ENCODE results near the gene KLK7.

Gene KLK7

DNA sequence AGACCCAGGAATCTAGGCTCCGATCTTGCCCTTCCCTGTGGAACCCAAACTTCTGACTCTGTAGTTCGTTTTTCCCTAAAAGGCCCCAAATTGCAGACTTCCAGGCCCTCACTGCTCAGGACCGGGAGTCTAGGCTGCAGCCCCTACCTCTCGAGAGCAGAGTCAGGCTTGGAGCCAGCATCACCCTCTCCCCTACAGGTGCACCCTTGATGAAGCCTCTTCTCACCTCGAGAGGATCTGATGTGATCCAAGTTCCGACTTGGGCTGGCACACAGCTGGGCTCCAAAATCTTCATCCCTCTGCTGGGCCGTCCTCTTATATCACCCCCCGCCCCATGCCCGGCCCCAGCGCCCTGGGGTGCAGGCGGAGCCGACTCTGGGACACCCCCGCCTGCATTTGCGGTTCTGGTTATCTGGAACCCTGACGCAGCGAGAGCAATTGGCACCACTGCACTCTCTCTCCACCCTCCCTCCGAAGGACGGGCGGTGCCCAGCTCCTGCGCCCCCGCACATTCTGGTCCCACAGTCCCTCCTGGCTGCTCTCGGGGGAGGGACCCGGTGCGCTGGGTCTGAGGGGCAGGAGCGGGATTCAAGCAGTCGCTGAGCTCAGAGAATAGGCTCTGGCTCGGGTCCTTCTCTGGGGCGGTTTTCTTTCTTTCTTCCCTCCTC lies at the start of gene KLK7:
Gene KLK7 (minus strand): TSS at position 293 of the 668 bp plus-strand sequence. CDS start 1,518 bp downstream, outside the sequence.
- no peak within 1 kb of the TSS for H3K4me3 Mint-ChIP-seq
- peaks cover 59% of the 10 kb centered on the region for H3K27me3 Mint-ChIP-seq
- peaks cover 6% of the 10 kb centered on the region for H3K9me3 Mint-ChIP-seq
- no peak for ATAC-seq
- no peak within 1 kb of the TSS for H3K27ac Mint-ChIP-seq
- no peaks in the 10 kb centered on the region for H3K4me1 Mint-ChIP-seq
- H3K36me3 Mint-ChIP-seq: no peaks in the 10 kb centered on the region

DNA sequence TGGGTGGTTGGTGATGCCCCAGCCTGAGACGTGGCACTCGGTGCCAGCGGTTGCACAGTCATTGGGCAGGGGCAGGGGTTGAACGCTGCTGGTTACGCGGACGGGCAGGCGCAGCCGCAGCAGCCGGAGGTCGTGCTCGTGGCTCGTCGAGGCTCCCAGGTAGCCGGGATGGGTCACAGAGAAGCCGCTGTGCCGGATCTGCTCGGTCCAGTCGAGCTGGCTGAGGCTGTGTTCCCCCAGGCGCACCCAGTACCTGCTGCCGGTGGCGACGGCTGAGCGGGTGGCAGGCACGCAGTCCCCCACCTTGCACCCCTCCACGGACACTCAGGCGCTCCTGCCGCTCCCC lies 48.1 kb upstream of the KLK7 start:
- ATAC-seq: no peak
- Mint-ChIP-seq H3K27ac (no peak overlapping the region), H3K9me3 (peaks cover 12% of the 10 kb centered on the region), H3K27me3 (peaks cover 62% of the 10 kb centered on the region), H3K36me3 (no peaks in the 10 kb centered on the region), H3K4me3 (no peak overlapping the region), H3K4me1 (no peaks in the 10 kb centered on the region)

DNA sequence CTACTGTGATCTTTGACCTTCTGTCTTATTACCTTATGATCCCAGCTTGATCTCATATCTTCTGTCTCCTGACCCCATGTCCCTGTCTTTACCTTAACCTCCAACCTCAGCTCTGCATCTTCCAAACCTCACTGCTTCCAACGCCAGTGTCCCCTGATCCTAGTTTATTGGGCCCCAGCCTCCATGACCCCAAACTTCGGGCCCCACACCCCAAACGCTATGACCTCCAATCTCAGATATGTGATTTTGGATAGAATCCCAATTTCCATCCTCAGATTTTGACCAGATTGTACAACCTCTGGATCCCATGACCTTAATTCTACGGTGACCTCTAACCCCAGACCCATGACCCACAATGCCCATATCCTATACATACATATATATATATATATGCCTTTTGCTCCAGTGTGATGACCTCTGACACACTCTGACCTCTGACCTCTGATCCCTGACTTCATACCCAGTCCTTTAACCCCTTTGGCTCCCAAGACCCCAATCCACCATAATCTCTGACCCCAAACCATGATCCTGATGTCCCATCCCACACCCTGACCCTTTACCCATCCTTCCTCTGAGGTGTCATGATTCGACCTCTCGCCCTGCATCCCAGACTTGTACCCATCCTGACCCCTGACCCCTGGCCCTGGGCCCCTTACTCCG lies 47.6 kb upstream of the KLK7 start:
- no peak overlapping the region for H3K27ac Mint-ChIP-seq
- H3K36me3 Mint-ChIP-seq: no peaks in the 10 kb centered on the region
- peaks cover 12% of the 10 kb centered on the region for H3K9me3 Mint-ChIP-seq
- ATAC-seq: no peak
- H3K4me1 Mint-ChIP-seq: no peaks in the 10 kb centered on the region
- H3K27me3 Mint-ChIP-seq: peaks cover 67% of the 10 kb centered on the region
- H3K4me3 Mint-ChIP-seq: no peak overlapping the region

DNA sequence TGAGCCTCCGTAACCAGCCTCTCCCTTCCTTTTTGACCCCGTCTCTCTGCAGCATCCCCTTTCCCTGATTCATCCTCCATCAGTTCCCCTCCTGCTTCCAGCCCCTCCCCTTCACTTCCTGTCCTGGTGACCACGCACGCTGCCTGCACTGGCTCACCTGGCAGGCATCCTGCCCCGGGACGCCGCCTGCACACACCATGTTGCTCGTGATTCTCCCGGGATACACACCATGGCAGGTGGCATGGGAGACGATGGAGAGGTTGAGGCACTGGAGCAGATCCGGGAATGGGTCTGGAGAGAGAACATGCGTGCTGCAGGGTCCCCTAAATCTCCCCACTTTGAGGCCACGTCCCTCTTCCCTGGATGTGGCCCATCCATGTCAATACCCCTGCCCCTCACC lies 46.9 kb upstream of the KLK7 start:
- Mint-ChIP-seq H3K27ac (no peak overlapping the region), H3K4me1 (no peaks in the 10 kb centered on the region), H3K36me3 (no peaks in the 10 kb centered on the region), H3K27me3 (peaks cover 65% of the 10 kb centered on the region), H3K9me3 (peaks cover 12% of the 10 kb centered on the region), H3K4me3 (no peak overlapping the region)
- ATAC-seq: no peak

DNA sequence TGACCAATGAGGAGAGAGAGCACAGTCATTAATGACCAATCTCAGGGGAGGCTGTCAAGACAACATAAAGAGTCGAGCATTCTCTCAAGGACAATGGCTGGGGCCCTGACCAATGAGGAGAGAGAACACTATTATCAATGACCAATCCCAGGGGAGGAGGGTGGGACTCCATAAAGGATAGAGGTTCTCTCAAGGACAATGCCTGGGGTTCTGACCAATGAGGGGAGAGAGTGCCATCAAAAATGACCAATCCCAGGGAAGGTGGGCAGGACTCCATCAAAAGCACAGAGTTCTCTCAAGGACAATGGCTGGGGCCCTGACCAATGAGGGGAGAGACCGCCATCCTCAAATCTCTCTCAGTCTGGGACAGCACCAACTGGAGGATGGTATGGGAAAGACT lies 46.0 kb upstream of the KLK7 start:
- peaks cover 12% of the 10 kb centered on the region for H3K9me3 Mint-ChIP-seq

DNA sequence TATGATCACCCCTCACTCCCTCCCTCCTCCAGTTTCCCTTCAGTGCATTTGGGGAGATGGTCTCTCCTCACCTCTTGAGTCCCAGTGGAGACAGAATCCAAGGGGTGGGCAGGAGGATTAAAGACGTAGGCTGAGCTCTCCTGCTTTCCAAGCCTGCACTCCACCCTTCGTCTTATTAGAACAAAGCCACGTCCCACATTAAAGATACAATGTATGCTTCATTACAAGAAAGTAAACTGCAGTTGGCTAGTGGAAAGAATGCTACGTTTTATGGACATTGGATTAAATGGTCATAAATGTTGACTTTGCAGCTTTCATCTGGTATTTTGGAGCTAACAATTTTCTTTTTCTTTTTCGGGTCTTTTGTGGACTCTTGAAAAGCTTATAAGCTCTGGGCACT lies 44.2 kb upstream of the KLK7 start:
- no peak overlapping the region for H3K4me3 Mint-ChIP-seq

More for the DNA sequence above, 46.0 kb upstream of the KLK7 start:
- Mint-ChIP-seq H3K36me3 (no peaks in the 10 kb centered on the region), H3K27me3 (peaks cover 59% of the 10 kb centered on the region), H3K27ac (no peak overlapping the region), H3K4me1 (no peaks in the 10 kb centered on the region), H3K4me3 (no peak overlapping the region)
- ATAC-seq: no peak

DNA sequence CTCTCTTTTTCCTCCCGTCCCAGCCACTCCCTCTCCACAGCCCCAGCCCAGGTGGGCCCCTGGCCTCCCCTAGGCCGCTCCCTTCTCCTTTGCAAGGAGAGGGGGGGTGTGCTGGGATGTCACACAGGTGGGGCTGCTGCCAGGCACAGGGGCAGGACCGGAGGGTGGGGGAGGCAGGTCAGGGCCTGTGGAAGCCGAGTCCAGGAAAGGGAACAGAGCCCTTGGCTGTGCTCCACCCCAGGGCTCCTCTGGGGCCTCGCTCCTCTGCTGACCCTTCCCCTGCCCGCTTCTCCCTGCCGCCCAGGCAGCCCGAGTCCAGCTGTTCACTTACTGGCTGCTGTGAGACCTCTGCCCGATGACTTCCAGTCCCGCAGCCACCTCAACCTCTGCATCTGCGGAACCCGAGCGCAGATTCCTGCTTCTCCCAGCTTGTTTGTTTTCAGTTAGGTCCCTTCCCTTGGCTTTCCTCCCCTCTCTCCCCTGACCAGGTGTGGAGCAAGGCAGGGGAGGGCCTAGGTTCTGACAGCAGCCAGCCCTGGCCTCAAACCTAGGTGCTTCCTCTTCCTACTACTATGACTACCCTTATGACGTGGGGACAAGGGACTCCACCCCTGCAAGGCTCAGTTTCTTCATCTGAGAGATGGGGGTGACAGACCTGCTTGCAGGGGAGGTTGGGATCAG lies 43.5 kb upstream of the KLK7 start:
- peaks cover 63% of the 10 kb centered on the region for H3K27me3 Mint-ChIP-seq
- ATAC-seq: no peak
- peaks cover 17% of the 10 kb centered on the region for H3K9me3 Mint-ChIP-seq
- H3K36me3 Mint-ChIP-seq: no peaks in the 10 kb centered on the region
- no peak overlapping the region for H3K27ac Mint-ChIP-seq
- no peak overlapping the region for H3K4me3 Mint-ChIP-seq
- no peaks in the 10 kb centered on the region for H3K4me1 Mint-ChIP-seq

More for the DNA sequence above, 44.2 kb upstream of the KLK7 start:
- H3K27me3 Mint-ChIP-seq: peaks cover 61% of the 10 kb centered on the region
- no peaks in the 10 kb centered on the region for H3K36me3 Mint-ChIP-seq
- H3K4me1 Mint-ChIP-seq: no peaks in the 10 kb centered on the region
- H3K27ac Mint-ChIP-seq: no peak overlapping the region
- no peak for ATAC-seq
- peaks cover 12% of the 10 kb centered on the region for H3K9me3 Mint-ChIP-seq

DNA sequence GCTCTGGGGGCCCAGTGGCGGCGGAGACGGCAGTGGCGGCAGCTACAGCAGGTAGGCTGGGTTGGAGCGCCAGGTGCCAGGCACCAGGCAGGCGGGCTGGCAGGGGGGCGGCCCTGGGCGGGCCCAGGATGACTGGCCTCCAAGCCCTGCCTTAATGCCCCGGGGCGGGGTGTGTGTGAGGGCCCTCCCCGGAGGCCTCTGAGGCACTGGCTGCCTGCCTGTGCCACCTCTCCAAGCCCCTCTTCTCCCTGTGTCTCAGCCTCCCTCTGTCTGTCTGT lies 42.8 kb upstream of the KLK7 start, which contains the start of gene KLK11:
Gene KLK11 (minus strand): TSS at position 63 of the 278 bp plus-strand sequence. CDS start 985 bp downstream, outside the sequence.
- H3K4me1 Mint-ChIP-seq: no peaks in the 10 kb centered on the region
- peaks cover 16% of the 10 kb centered on the region for H3K9me3 Mint-ChIP-seq
- no peaks in the 10 kb centered on the region for H3K36me3 Mint-ChIP-seq
- no peak within 1 kb of the TSS for H3K4me3 Mint-ChIP-seq
- peaks cover 57% of the 10 kb centered on the region for H3K27me3 Mint-ChIP-seq
- ATAC-seq: peak; percentile 48
- H3K27ac Mint-ChIP-seq: no peak within 1 kb of the TSS

DNA sequence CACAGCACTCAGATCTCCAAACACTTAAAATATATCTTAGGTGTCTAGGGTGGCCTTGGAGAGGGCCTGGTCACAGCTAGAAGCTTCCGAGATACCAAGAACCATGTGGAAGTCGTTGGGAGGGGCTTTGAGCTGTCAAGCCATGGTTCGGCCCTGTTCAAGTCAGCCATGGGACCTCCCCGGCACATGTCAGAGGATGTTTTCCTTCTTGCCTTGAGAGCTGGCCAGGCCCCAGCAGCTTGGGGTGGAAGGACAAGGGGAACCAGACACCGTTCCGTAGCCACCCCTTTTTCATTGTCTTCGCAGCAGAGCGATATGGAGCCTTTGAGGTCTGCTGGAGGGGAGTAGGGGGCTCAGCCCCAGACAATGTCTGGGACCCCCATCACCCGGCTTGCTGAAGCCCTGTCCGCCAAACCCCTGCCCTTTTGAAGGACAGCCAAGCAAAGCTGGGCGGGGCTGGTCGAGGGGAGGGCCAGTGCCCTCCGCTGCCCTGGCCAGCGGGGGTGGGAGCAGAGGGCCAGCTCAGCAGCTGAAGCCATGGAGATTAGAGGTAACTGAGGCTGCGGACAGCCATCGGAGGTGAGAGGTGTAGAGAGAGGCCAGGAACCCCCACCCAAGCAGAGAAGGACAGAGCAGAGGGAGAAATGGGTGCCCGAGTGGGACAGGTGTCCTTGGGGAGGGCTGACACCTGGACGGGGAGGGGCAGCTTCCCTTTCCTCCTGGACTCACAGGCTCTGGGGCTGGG lies 42.3 kb upstream of the KLK7 start:
- Mint-ChIP-seq H3K4me1 (no peaks in the 10 kb centered on the region), H3K9me3 (peaks cover 10% of the 10 kb centered on the region), H3K4me3 (no peak overlapping the region), H3K27ac (no peak overlapping the region), H3K36me3 (no peaks in the 10 kb centered on the region), H3K27me3 (peaks cover 52% of the 10 kb centered on the region)
- ATAC-seq: peak; percentile 22

DNA sequence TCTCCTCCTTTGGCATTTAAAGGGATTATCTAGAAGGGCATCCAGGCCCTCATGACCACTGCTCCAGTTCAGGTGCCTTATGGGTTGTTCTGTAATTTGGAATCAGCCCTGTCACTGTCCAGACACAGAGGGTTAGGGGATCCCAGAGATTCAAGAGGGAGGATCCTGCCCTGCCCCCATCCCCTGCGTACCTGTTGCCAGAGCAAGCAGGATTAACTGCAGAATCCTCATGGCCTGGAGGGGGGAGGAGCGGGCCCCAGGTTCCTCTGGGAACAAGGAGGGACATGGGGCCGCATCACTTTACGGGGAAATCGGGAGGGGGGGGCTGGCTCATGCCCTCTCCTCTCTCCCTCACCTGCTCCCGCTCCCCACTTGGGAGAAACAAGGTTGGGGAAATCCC lies 41.7 kb upstream of the KLK7 start:
- Mint-ChIP-seq H3K9me3 (peaks cover 5% of the 10 kb centered on the region), H3K27ac (no peak overlapping the region), H3K4me3 (no peak overlapping the region), H3K36me3 (no peaks in the 10 kb centered on the region), H3K4me1 (no peaks in the 10 kb centered on the region), H3K27me3 (peaks cover 46% of the 10 kb centered on the region)
- ATAC-seq: no peak

DNA sequence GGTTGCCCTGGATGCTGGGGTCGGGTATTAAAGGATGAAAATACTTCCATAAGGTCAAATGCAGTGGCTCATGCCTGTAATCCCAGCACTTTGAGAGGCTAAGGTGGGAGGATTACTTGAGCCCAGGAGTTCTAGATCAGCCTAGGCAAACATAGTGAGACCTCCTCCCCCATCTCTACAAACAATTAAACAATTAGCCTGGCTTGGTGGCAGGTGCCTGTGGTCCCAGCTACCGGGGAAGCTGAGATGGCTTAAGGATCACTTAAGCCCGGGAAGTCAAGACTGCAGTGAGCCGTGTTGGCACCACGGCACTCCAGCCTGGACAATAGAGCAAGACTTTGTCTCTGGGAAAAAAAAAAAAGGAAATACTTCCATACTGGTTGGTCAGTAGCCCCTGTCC lies 41.2 kb upstream of the KLK7 start:
- Mint-ChIP-seq H3K27me3 (peaks cover 49% of the 10 kb centered on the region), H3K4me3 (no peak overlapping the region), H3K9me3 (peaks cover 5% of the 10 kb centered on the region), H3K4me1 (peaks cover 3% of the 10 kb centered on the region), H3K36me3 (no peaks in the 10 kb centered on the region), H3K27ac (no peak overlapping the region)
- no peak for ATAC-seq

DNA sequence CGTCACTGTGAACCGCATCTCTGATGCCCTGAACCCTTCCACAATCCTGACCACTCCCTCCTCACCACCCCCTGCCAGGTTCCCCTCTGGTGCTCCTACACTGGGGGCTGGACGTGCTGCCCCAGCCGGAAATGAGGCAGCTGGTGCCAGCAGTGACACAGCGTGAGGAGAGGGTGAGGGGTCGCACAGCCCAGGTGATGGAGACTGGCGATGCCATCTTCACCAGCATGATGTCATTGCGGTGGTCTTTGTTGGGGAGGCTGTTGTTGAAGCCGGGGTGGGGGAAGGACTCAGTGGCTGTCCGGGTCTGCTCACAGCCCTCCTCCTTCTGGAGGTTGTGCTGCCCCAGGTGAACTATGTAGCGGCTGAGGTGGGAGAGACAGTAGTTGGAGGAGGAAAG lies 40.2 kb upstream of the KLK7 start:
- ATAC-seq: no peak
- Mint-ChIP-seq H3K27me3 (peaks cover 58% of the 10 kb centered on the region), H3K27ac (no peak overlapping the region), H3K4me3 (no peak overlapping the region), H3K4me1 (peaks cover 6% of the 10 kb centered on the region), H3K36me3 (no peaks in the 10 kb centered on the region), H3K9me3 (peaks cover 5% of the 10 kb centered on the region)

DNA sequence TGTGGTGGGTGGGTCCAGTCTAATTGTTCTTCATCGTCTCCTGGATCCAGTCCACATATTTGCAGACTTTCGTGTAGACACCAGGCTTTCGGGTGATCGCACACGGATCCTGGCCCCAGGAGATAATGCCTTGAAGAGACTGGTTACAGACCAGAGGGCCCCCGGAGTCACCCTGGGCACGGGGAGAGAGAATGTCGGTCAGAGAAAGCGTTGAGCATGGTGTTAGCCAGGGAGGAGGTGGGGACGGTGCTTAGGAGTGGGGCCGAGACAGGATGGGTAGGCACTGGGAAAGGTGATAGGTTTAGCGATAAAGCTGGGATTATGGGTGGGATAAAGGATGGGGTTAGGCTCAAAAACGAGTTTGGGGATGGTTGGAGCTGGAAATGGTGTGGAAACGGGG lies 38.8 kb upstream of the KLK7 start:
- Mint-ChIP-seq H3K36me3 (peaks cover 7% of the 10 kb centered on the region), H3K4me1 (peaks cover 17% of the 10 kb centered on the region), H3K27me3 (peaks cover 69% of the 10 kb centered on the region), H3K9me3 (peaks cover 10% of the 10 kb centered on the region), H3K27ac (no peak overlapping the region), H3K4me3 (no peak overlapping the region)
- no peak for ATAC-seq

DNA sequence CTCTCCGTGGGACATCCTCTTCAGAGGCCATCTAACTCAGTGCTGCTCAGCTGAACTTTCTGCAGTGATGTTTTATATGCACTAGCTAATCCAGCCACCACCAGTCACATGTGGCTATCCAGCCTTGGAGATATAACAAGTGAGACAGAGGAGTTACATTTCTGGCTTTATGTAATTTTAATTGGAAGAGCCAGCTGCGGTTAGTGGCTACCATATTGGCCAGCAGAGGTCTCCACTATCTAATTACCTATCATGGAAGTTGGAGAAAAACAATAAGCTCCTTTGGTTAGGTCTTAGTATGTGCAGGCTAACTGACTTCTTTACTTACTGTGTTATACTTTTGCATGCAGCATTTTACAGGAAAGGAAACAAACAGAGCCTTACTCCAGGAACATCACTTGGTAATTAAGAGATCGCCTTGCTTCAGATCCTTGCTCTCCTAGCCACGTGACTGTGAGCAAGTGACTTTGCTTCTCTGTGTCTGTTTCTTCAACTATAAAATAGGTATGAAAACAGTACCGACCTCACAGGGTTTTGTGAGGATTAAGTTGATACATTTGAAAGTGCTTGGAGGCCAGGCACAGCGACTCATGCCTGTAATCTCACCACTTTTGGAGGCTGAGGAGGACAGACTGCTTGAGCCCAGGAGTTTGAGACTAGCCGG lies 37.4 kb upstream of the KLK7 start:
- ATAC-seq: no peak
- peaks cover 26% of the 10 kb centered on the region for H3K4me1 Mint-ChIP-seq
- no peak overlapping the region for H3K27ac Mint-ChIP-seq
- H3K9me3 Mint-ChIP-seq: peaks cover 13% of the 10 kb centered on the region
- H3K27me3 Mint-ChIP-seq: peaks cover 71% of the 10 kb centered on the region
- H3K36me3 Mint-ChIP-seq: peaks cover 14% of the 10 kb centered on the region
- H3K4me3 Mint-ChIP-seq: no peak overlapping the region

DNA sequence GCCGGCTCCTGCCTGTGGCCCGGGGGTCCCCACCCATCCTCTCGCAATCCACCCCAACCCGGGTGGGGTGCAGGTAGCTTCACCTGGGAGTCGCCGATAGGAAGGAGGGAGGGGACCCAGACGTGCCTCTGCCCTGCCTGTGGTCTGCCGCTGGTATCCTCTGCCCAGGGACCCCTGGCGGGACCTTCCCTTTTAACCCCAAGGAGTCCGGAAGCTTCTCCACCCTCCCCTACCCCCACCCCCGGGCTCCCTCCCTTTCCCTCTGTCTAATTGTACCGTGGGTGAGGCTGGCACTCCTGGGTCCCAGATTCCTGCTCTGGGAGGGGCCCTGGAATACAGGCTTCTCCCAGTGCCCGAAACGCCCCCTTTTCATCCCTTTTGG lies 35.8 kb upstream of the KLK7 start, which contains the start of gene KLK10:
Gene KLK10 (minus strand): TSS at position 166 of the 382 bp plus-strand sequence. CDS start 579 bp downstream, outside the sequence.
- no peak for ATAC-seq
- Mint-ChIP-seq H3K27ac (peak within 1 kb of the TSS; percentile 50), H3K36me3 (peaks cover 18% of the 10 kb centered on the region), H3K9me3 (peaks cover 16% of the 10 kb centered on the region), H3K4me1 (peaks cover 26% of the 10 kb centered on the region), H3K4me3 (peak within 1 kb of the TSS; percentile 24), H3K27me3 (peaks cover 82% of the 10 kb centered on the region)
